ENCODE results near the gene MAP1B. TPM values are rescaled to one million over a fixed set of nuclear protein-coding genes. Genes with fewer than 3 reads are reported as not detected.

MAP1B gene
- total RNA-seq, 1 experiment from 2014 or later = 19.2 TPM

- Histone ChIP-seq H3K36me3 (peaks cover 21% of the 10 kb centered on the region), H3K27ac (no peak overlapping the region), H3K27me3 (no peaks in the 10 kb centered on the region), H3K4me1 (peaks cover 7% of the 10 kb centered on the region; the same call in 1 of the 2 replicates), H3K9me3 (replicated peaks) (no peaks in the 10 kb centered on the region), H3K4me3 (no peak overlapping the region)
- DNase-seq = no peak
These were observed 84.1 kb downstream of the MAP1B start for GRCh38 chr5:72191404-72191803.

GRCh38 chr5:72194846-72195245 lies 87.6 kb downstream of the MAP1B start:
- peaks cover 7% of the 10 kb centered on the region; the same call in 1 of the 2 replicates for H3K4me1 ChIP-seq
- H3K27me3 ChIP-seq = no peaks in the 10 kb centered on the region
- peak overlapping the region; percentile 59 for H3K27ac ChIP-seq
- H3K36me3 ChIP-seq = peaks cover 39% of the 10 kb centered on the region
- no peaks in the 10 kb centered on the region for H3K9me3 ChIP-seq (replicated peaks)
- DNase-seq = no peak
- no peak overlapping the region for H3K4me3 ChIP-seq

- peak overlapping the region; percentile 59 for H3K27ac ChIP-seq
- peaks cover 41% of the 10 kb centered on the region for H3K36me3 ChIP-seq
- no peaks in the 10 kb centered on the region for H3K9me3 ChIP-seq (replicated peaks)
- no peak overlapping the region for H3K4me3 ChIP-seq
- DNase-seq = peak; percentile 67 to 76
- no peaks in the 10 kb centered on the region for H3K27me3 ChIP-seq
- H3K4me1 ChIP-seq = peaks cover 7% of the 10 kb centered on the region; the same call in 1 of the 2 replicates
These were observed 88.3 kb downstream of the MAP1B start for GRCh38 chr5:72195581-72195980.

GRCh38 chr5:72197393-72197792 lies 90.1 kb downstream of the MAP1B start:
- H3K36me3 ChIP-seq = peaks cover 45% of the 10 kb centered on the region
- DNase-seq = no peak

GRCh38 chr5:72199681-72200080 lies 92.4 kb downstream of the MAP1B start:
- no peak overlapping the region for H3K27ac ChIP-seq

More at GRCh38 chr5:72197393-72197792, 90.1 kb downstream of the MAP1B start:
- H3K27me3 ChIP-seq = no peaks in the 10 kb centered on the region
- H3K4me1 ChIP-seq = peaks cover 7% of the 10 kb centered on the region; the same call in 1 of the 2 replicates
- H3K27ac ChIP-seq = no peak overlapping the region
- no peak overlapping the region for H3K4me3 ChIP-seq
- no peaks in the 10 kb centered on the region for H3K9me3 ChIP-seq (replicated peaks)

GRCh38 chr5:72202331-72202825 lies 95.1 kb downstream of the MAP1B start:
- Histone ChIP-seq H3K36me3 (peaks cover 35% of the 10 kb centered on the region), H3K27ac (no peak overlapping the region), H3K4me3 (no peak overlapping the region), H3K9me3 (replicated peaks) (no peaks in the 10 kb centered on the region), H3K4me1 (peaks cover 6% of the 10 kb centered on the region), H3K27me3 (no peaks in the 10 kb centered on the region)
- no peak for DNase-seq

More at GRCh38 chr5:72199681-72200080, 92.4 kb downstream of the MAP1B start:
- Histone ChIP-seq H3K9me3 (replicated peaks) (no peaks in the 10 kb centered on the region), H3K36me3 (peaks cover 38% of the 10 kb centered on the region), H3K4me1 (peaks cover 6% of the 10 kb centered on the region; the same call in 1 of the 2 replicates), H3K27me3 (no peaks in the 10 kb centered on the region), H3K4me3 (no peak overlapping the region)
- DNase-seq = no peak

- Histone ChIP-seq H3K36me3 (peaks cover 30% of the 10 kb centered on the region), H3K4me1 (peaks cover 6% of the 10 kb centered on the region), H3K27me3 (no peaks in the 10 kb centered on the region), H3K27ac (no peak overlapping the region), H3K9me3 (replicated peaks) (no peaks in the 10 kb centered on the region), H3K4me3 (no peak overlapping the region)
- DNase-seq = no peak
These were observed 96.1 kb downstream of the MAP1B start for GRCh38 chr5:72203251-72203845.

- H3K36me3 ChIP-seq = peaks cover 19% of the 10 kb centered on the region
- H3K4me1 ChIP-seq = peaks cover 6% of the 10 kb centered on the region
These were observed 97.7 kb downstream of the MAP1B start for GRCh38 chr5:72204946-72205345.

GRCh38 chr5:72205431-72206009 lies 98.2 kb downstream of the MAP1B start:
- Histone ChIP-seq H3K27me3 (no peaks in the 10 kb centered on the region), H3K4me3 (no peak overlapping the region), H3K9me3 (replicated peaks) (no peaks in the 10 kb centered on the region), H3K27ac (peak overlapping the region; percentile 28; the same call in 1 of the 2 replicates), H3K4me1 (peaks cover 6% of the 10 kb centered on the region), H3K36me3 (peaks cover 17% of the 10 kb centered on the region)
- no peak for DNase-seq

More at GRCh38 chr5:72204946-72205345, 97.7 kb downstream of the MAP1B start:
- no peak for DNase-seq
- Histone ChIP-seq H3K27me3 (no peaks in the 10 kb centered on the region), H3K4me3 (no peak overlapping the region), H3K9me3 (replicated peaks) (no peaks in the 10 kb centered on the region), H3K27ac (no peak overlapping the region)

- Histone ChIP-seq H3K4me1 (peaks cover 6% of the 10 kb centered on the region), H3K27me3 (no peaks in the 10 kb centered on the region), H3K27ac (peak overlapping the region; percentile 28; the same call in 1 of the 2 replicates), H3K4me3 (no peak overlapping the region), H3K9me3 (replicated peaks) (no peaks in the 10 kb centered on the region), H3K36me3 (peaks cover 17% of the 10 kb centered on the region)
- peak; percentile 34 to 61 for DNase-seq
These were observed 98.9 kb downstream of the MAP1B start for GRCh38 chr5:72206160-72206559.

GRCh38 chr5:72206994-72207393 lies 99.7 kb downstream of the MAP1B start:
- DNase-seq = no peak
- H3K4me3 ChIP-seq = no peak overlapping the region
- no peak overlapping the region for H3K27ac ChIP-seq
- H3K4me1 ChIP-seq = peaks cover 6% of the 10 kb centered on the region
- H3K36me3 ChIP-seq = peaks cover 13% of the 10 kb centered on the region
- no peaks in the 10 kb centered on the region for H3K9me3 ChIP-seq (replicated peaks)
- H3K27me3 ChIP-seq = no peaks in the 10 kb centered on the region

GRCh38 chr5:72208324-72208926 lies 101.2 kb downstream of the MAP1B start:
- Histone ChIP-seq H3K4me3 (no peak overlapping the region), H3K4me1 (peaks cover 6% of the 10 kb centered on the region), H3K9me3 (replicated peaks) (peaks cover 2% of the 10 kb centered on the region; the same call in 1 of the 2 replicates), H3K27me3 (no peaks in the 10 kb centered on the region), H3K36me3 (peaks cover 13% of the 10 kb centered on the region), H3K27ac (no peak overlapping the region)
- DNase-seq = no peak

- H3K4me3 ChIP-seq = no peak overlapping the region
- peaks cover 9% of the 10 kb centered on the region for H3K36me3 ChIP-seq
- H3K9me3 ChIP-seq (replicated peaks) = peaks cover 2% of the 10 kb centered on the region; the same call in 1 of the 2 replicates
- H3K27ac ChIP-seq = no peak overlapping the region
- no peak for DNase-seq
- H3K27me3 ChIP-seq = no peaks in the 10 kb centered on the region
- H3K4me1 ChIP-seq = peaks cover 6% of the 10 kb centered on the region
These were observed 102.2 kb downstream of the MAP1B start for GRCh38 chr5:72209147-72210115.

Data from SJCRH30 (cell line).